ENCODE measurements around the gene ETV6.
"Not testable (repeated sequence)": the region's sequence is repeated elsewhere in the genome, so short reads cannot be mapped to it uniquely, and the experiment has no call there.

Gene ETV6

DNA sequence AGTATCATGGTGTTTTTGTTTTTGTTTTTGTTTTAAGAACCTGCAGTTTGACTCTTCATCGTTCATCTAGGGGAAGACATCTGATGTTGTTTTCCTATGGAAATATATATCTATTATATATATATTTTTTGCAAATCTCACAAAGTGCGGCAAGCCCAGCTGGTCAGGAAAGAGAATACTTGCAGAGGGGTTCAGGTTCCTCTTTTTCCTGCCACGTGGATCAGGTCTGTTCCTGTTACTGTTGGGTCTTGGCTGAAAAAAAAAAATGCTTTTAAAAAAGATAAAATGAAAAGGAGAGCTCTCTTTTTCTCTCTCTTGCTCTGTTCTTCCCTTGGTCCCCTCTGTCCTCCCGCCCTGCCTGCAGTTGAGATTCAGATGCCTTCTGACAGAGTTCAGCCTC lies 241.9 kb downstream of the ETV6 start:
- no peak for TF ChIP-seq GATA1 (IDR thresholded peaks at IDR 0.05; ENCODE audit: low read depth, low read length)
- TF ChIP-seq POLR2A (IDR thresholded peaks at IDR 0.05; ENCODE audit: low read length), result no peak
- DNase-seq, result no peak

- TF ChIP-seq POLR2A (IDR thresholded peaks at IDR 0.05; ENCODE audit: low read length) (no peak), GATA1 (IDR thresholded peaks at IDR 0.05; ENCODE audit: low read depth, low read length) (no peak)
- no peak for DNase-seq
Observed at GRCh38 chr12:11891754-11892386, 242.4 kb downstream of the ETV6 start.

DNA sequence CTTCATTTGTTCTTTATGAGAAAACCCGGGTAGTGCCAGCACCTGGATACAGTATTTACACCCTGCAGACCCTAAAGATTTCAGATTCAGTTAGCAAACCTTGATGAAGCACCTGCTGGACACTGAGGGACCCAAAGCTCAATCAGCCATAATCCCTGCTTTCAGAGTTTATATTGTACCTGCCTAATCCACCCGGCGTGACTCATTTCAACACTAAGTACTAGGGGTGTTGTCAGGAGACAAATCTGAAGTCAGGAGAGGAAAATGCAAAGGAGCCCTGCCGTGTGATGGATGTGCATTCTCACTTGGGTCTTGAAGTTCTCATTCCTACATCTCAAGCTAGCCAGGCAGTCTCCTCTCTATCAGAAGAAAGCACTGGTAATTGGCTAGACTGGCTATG lies 244.5 kb downstream of the ETV6 start:
- no peak for DNase-seq
- TF ChIP-seq POLR2A (IDR thresholded peaks at IDR 0.05; ENCODE audit: low read length) (no peak), GATA1 (IDR thresholded peaks at IDR 0.05; ENCODE audit: low read depth, low read length) (no peak)

DNA sequence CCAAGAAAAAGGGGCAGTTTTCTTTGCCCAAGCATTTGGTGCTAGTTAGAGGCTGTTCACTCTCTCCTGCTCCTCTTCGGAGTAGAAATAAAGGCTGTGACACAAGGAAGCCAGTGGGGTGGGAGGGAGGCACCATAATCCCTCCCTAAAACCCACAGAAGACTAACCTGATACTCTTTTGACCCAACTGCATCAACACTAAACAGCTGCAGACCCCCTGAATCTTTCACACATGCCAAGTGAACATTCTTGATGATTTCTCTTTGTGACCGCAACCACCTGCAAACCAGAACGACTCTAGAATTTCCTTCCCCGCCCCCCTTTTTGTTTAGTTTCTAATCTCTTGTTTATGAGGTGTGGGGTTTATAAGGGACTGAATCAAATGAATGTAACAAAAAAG lies 245.4 kb downstream of the ETV6 start:
- DNase-seq, result no peak
- TF ChIP-seq GATA1 (IDR thresholded peaks at IDR 0.05; ENCODE audit: low read depth, low read length) (no peak), POLR2A (IDR thresholded peaks at IDR 0.05; ENCODE audit: low read length) (no peak)

DNA sequence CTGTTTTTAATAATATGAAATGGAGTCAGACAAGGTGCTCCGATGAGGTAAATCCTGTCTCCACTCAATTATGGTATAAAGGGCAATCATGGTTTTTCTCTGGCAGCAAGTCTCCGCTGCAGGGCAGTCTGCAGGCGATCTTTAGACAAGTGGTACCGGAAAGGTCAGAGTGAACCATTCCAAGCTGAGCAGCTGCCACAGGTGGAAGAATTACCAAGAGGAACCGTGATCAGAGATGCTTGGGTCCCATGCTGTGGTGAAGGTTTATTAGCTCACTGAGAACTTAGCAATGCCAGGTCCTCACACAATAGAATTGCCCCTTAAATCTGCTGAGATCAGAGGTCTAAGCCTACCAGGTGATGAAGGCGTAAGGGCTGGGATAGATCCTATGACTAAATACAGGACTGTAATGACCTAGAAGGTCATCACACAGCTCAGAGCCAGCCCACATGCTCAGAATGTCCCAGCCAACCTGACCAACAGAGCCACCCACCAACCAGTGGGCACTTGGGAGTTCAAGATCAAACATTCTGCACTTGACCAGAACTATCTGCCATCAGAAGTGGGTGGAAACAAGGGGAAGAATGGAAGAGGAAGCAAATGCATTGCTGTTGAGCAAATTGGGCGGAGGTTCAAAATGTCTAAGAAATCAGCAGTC lies 246.1 kb downstream of the ETV6 start:
- no peak for DNase-seq
- no peak for TF ChIP-seq POLR2A (IDR thresholded peaks at IDR 0.05; ENCODE audit: low read length)
- no peak for TF ChIP-seq GATA1 (IDR thresholded peaks at IDR 0.05; ENCODE audit: low read depth, low read length)

- no peak for TF ChIP-seq POLR2A (IDR thresholded peaks at IDR 0.05; ENCODE audit: low read length)
- DNase-seq, result no peak
Observed at GRCh38 chr12:11896417-11896929, 247.0 kb downstream of the ETV6 start.

DNA sequence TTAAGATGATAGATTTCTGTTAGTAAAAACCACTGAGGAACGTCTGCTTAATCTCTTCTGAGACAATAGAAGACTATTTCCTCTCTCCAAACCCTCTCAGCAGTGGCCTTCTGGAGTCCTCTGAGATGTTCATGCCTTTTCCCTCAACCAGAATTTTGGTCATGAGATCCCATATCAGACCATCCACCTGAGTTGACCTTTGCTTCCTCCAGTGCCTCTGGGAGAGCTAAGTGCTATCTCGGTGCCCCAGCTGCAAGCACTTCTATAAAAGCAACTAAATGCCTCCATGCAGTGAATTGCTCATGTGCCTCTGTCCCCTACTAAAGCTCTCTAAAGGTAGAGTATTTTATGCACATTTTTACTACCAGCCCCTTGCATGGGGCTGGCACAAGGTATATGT lies 248.4 kb downstream of the ETV6 start:
- no peak for TF ChIP-seq POLR2A (IDR thresholded peaks at IDR 0.05; ENCODE audit: low read length)
- no peak for TF ChIP-seq GATA1 (IDR thresholded peaks at IDR 0.05; ENCODE audit: low read depth, low read length)
- peak in 1 of 2 experiments; percentile 23 for DNase-seq

- DNase-seq, result no peak
- TF ChIP-seq GATA1 (IDR thresholded peaks at IDR 0.05; ENCODE audit: low read depth, low read length) (no peak), POLR2A (IDR thresholded peaks at IDR 0.05; ENCODE audit: low read length) (no peak)
Observed at GRCh38 chr12:11901701-11902524, 252.4 kb downstream of the ETV6 start.

- no peak for TF ChIP-seq POLR2A (IDR thresholded peaks at IDR 0.05; ENCODE audit: low read length)
- no peak for TF ChIP-seq GATA1 (IDR thresholded peaks at IDR 0.05; ENCODE audit: low read depth, low read length)
- DNase-seq, result no peak
Observed at GRCh38 chr12:11902525-11902875, 253.0 kb downstream of the ETV6 start.

- TF ChIP-seq GATA1 (IDR thresholded peaks at IDR 0.05; ENCODE audit: low read depth, low read length) (no peak), POLR2A (IDR thresholded peaks at IDR 0.05; ENCODE audit: low read length) (no peak)
- no peak for DNase-seq
Observed at GRCh38 chr12:11904124-11904523, 254.7 kb downstream of the ETV6 start.

DNA sequence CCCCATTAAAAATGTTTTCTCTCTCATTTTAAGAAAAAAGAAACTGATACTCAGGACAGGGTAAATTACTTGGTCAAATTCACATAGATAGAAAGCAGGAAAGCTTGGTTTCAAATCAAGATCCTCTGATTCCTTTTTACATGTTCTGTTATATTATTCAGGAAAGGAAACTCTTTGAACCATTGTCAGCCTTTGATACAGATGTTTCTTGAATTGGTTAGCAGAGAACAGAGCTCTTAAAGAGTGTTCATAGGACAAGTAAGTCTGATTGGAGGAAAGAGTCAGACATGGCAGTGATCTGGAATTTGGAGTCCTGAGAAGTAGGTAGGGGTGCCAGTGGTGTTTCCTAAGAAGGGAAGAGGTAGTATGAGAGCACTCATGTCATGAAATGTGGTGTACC lies 256.1 kb downstream of the ETV6 start:
- no peak for DNase-seq
- TF ChIP-seq POLR2A (IDR thresholded peaks at IDR 0.05; ENCODE audit: low read length), result no peak
- TF ChIP-seq GATA1 (IDR thresholded peaks at IDR 0.05; ENCODE audit: low read depth, low read length), result no peak

GRCh38 chr12:11906286-11906935 lies 256.9 kb downstream of the ETV6 start:
- no peak for DNase-seq
- TF ChIP-seq GATA1 (IDR thresholded peaks at IDR 0.05; ENCODE audit: low read depth, low read length), result no peak
- TF ChIP-seq POLR2A (IDR thresholded peaks at IDR 0.05; ENCODE audit: low read length), result no peak

DNA sequence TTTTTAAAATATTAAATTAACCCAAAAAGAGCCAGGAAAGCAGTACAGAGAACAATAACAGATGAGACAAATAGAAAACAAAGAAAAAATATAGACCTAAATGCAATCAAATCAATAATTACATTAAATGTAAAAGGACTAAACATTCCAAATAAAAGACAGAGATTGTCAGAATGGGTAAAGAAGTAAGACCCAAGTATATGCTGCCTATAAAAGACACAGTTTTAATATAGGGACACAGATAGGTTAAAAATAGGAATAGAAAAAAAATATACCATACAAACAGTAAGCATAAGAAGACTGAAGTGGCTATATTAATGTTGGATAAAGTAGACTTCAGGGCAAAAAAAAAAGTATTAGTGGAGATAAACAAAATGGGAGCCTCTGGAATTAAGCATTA lies 258.2 kb downstream of the ETV6 start:
- TF ChIP-seq GATA1 (IDR thresholded peaks at IDR 0.05; ENCODE audit: low read depth, low read length), result no peak
- DNase-seq, result no peak

- DNase-seq, result not testable (repeated sequence)
Observed at GRCh38 chr12:11909406-11909805, 259.9 kb downstream of the ETV6 start.

Data from erythroblast (primary cell).